ENCODE measurements around the gene NR2F2.

DNA sequence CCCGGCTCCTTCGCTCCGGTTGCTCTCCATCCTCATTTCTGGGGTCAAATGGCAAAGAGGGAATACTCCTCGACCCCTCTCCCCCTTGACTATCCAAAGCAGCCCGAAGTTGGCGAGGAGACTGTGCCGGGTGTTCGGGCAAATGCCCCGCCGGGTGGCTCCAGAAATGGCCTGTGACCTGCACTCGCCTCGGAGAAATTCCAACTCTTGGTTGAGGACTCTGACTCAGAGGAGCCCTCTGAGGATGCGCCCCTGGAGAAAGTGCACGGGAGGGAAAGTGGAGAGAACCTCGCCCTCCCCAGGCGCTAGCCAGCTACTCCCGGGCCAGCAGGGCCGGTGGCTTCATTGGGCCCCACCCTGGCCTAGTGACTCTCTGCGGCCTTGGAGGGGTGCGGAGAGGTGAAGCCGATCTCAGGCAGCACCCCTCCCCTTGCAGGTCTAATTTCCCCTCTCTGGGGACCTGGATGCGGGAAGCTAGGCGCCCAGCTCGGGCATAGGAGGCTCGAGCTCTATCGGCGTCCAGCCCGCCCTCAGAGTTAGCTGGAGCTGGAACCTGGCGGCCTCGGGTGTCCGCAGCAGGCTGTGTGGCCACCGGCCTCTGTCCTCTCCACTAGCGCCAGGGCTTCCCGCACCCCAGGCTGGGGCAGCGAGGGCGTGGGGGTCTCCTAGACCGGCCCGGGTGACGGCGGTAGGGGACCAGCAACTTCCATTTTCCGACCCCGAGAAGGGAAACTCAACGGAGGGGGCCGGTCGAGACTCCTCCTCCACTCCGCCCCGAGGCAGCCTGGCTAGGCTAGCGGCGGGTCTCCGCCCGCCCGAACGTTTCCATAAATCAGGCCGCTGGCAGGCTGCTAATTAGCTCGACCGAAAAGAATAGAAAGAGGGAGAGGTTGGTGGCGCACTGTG is 29.4 kb downstream of the NR2F2 start:
- TF ChIP-seq CTCF (IDR thresholded peaks at IDR 0.05) = no peak
- no peak for TF ChIP-seq POLR2A (IDR thresholded peaks at IDR 0.05)

Data from right lobe of liver (tissue), 4 donors.